ENCODE results near the gene BPIFB6. TPM values are rescaled to one million over a fixed set of nuclear protein-coding genes. Genes with fewer than 3 reads are reported as not detected.

The BPIFB6 gene
- total and polyA plus RNA-seq, 2 donors from 2014 or later: not detected

GRCh38 chr20:33071198-33071597 lies 39.8 kb downstream of the BPIFB6 start:
- no peaks in the 10 kb centered on the region for H3K4me1 ChIP-seq (ENCODE audit: control insufficient read depth in 2 of 3, insufficient read depth in 2 of 3, low read depth in 1 of 3, low read length in 3 of 3)
- intact Hi-C loops (cut with DNase I): no loop called here
- no peaks in the 10 kb centered on the region for H3K36me3 ChIP-seq (ENCODE audit: control insufficient read depth in 2 of 3, insufficient read depth in 3 of 3, low read length in 3 of 3)
- H3K27me3 ChIP-seq (ENCODE audit: control insufficient read depth, insufficient read depth, low read length): no peaks in the 10 kb centered on the region
- FAIRE-seq (no peak), DNase-seq (no peak)
- H3K27ac ChIP-seq (ENCODE audit: low read depth in 2 of 2, low read length in 2 of 2): no peak overlapping the region
- H3K4me3 ChIP-seq (ENCODE audit: low read length in 3 of 3): no peak overlapping the region
- no peak overlapping the region for H3K9ac ChIP-seq (ENCODE audit: low read length in 3 of 3)
- no peaks in the 10 kb centered on the region for H3K9me3 ChIP-seq (ENCODE audit: control insufficient read depth in 2 of 3, insufficient read depth in 1 of 3, low read length in 3 of 3)
- TF ChIP-seq, protein P1, sequence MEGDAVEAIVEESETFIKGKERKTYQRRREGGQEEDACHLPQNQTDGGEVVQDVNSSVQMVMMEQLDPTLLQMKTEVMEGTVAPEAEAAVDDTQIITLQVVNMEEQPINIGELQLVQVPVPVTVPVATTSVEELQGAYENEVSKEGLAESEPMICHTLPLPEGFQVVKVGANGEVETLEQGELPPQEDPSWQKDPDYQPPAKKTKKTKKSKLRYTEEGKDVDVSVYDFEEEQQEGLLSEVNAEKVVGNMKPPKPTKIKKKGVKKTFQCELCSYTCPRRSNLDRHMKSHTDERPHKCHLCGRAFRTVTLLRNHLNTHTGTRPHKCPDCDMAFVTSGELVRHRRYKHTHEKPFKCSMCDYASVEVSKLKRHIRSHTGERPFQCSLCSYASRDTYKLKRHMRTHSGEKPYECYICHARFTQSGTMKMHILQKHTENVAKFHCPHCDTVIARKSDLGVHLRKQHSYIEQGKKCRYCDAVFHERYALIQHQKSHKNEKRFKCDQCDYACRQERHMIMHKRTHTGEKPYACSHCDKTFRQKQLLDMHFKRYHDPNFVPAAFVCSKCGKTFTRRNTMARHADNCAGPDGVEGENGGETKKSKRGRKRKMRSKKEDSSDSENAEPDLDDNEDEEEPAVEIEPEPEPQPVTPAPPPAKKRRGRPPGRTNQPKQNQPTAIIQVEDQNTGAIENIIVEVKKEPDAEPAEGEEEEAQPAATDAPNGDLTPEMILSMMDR (IDR thresholded peaks at IDR 0.05; ENCODE audit: borderline replicate concordance, extremely low read depth, insufficient read depth): no peak

- intact Hi-C loops (cut with DNase I): no loop called here
These were observed 40.9 kb downstream of the BPIFB6 start for GRCh38 chr20:33072362-33072761.

GRCh38 chr20:33072813-33073212 lies 41.4 kb downstream of the BPIFB6 start:
- Histone ChIP-seq H3K4me3 (ENCODE audit: low read length in 3 of 3) (no peak overlapping the region), H3K36me3 (ENCODE audit: control insufficient read depth in 2 of 3, insufficient read depth in 3 of 3, low read length in 3 of 3) (no peaks in the 10 kb centered on the region), H3K4me1 (ENCODE audit: control insufficient read depth in 2 of 3, insufficient read depth in 2 of 3, low read depth in 1 of 3, low read length in 3 of 3) (no peaks in the 10 kb centered on the region), H3K9me3 (ENCODE audit: control insufficient read depth in 2 of 3, insufficient read depth in 1 of 3, low read length in 3 of 3) (no peaks in the 10 kb centered on the region), H3K27me3 (ENCODE audit: control insufficient read depth, insufficient read depth, low read length) (no peaks in the 10 kb centered on the region), H3K9ac (ENCODE audit: low read length in 3 of 3) (no peak overlapping the region), H3K27ac (ENCODE audit: low read depth in 2 of 2, low read length in 2 of 2) (no peak overlapping the region)
- TF ChIP-seq, protein P1 (IDR thresholded peaks at IDR 0.05; ENCODE audit: borderline replicate concordance, extremely low read depth, insufficient read depth): no peak
- DNase-seq: no peak
- intact Hi-C loops (cut with DNase I): no loop called here
- FAIRE-seq: no peak

More at GRCh38 chr20:33072362-33072761, 40.9 kb downstream of the BPIFB6 start:
- Histone ChIP-seq H3K27me3 (ENCODE audit: control insufficient read depth, insufficient read depth, low read length) (no peaks in the 10 kb centered on the region), H3K36me3 (ENCODE audit: control insufficient read depth in 2 of 3, insufficient read depth in 3 of 3, low read length in 3 of 3) (no peaks in the 10 kb centered on the region), H3K9me3 (ENCODE audit: control insufficient read depth in 2 of 3, insufficient read depth in 1 of 3, low read length in 3 of 3) (no peaks in the 10 kb centered on the region), H3K4me3 (ENCODE audit: low read length in 3 of 3) (no peak overlapping the region), H3K9ac (ENCODE audit: low read length in 3 of 3) (no peak overlapping the region), H3K27ac (ENCODE audit: low read depth in 2 of 2, low read length in 2 of 2) (no peak overlapping the region), H3K4me1 (ENCODE audit: control insufficient read depth in 2 of 3, insufficient read depth in 2 of 3, low read depth in 1 of 3, low read length in 3 of 3) (no peaks in the 10 kb centered on the region)
- TF ChIP-seq, protein P1 (IDR thresholded peaks at IDR 0.05; ENCODE audit: borderline replicate concordance, extremely low read depth, insufficient read depth): no peak
- FAIRE-seq (no peak), DNase-seq (no peak)

- no peaks in the 10 kb centered on the region for H3K36me3 ChIP-seq (ENCODE audit: control insufficient read depth in 2 of 3, insufficient read depth in 3 of 3, low read length in 3 of 3)
- DNase-seq: no peak
- no peak for FAIRE-seq
- no peak overlapping the region for H3K4me3 ChIP-seq (ENCODE audit: low read length in 3 of 3)
- H3K9ac ChIP-seq (ENCODE audit: low read length in 3 of 3): no peak overlapping the region
- H3K27me3 ChIP-seq (ENCODE audit: control insufficient read depth, insufficient read depth, low read length): no peaks in the 10 kb centered on the region
- no peaks in the 10 kb centered on the region for H3K4me1 ChIP-seq (ENCODE audit: control insufficient read depth in 2 of 3, insufficient read depth in 2 of 3, low read depth in 1 of 3, low read length in 3 of 3)
- H3K9me3 ChIP-seq (ENCODE audit: control insufficient read depth in 2 of 3, insufficient read depth in 1 of 3, low read length in 3 of 3): no peaks in the 10 kb centered on the region
- no peak overlapping the region for H3K27ac ChIP-seq (ENCODE audit: low read depth in 2 of 2, low read length in 2 of 2)
- TF ChIP-seq, protein P1 (IDR thresholded peaks at IDR 0.05; ENCODE audit: borderline replicate concordance, extremely low read depth, insufficient read depth): no peak
- intact Hi-C loops (cut with DNase I): no loop called here
These were observed 43.2 kb downstream of the BPIFB6 start for GRCh38 chr20:33074675-33075074.
